ENCODE measurements around the gene HTR1B. TPM values are rescaled to one million over a fixed set of nuclear protein-coding genes. Genes with fewer than 3 reads are reported as not detected.

Gene HTR1B
- total and polyA plus RNA-seq, 2 donors from 2014 or later: 0.26 to 1.9 TPM

GRCh38 chr6:77433888-77434287, 29.4 kb downstream of the HTR1B start:
- no peak overlapping the region for H3K4me3 ChIP-seq (ENCODE audit: low read length in 3 of 3)
- intact Hi-C loops (cut with DNase I): no loop called here
- TF ChIP-seq CTCF (IDR thresholded peaks at IDR 0.05; ENCODE audit: borderline replicate concordance, extremely low read depth, insufficient read depth): no peak
- no peaks in the 10 kb centered on the region for H3K27me3 ChIP-seq (ENCODE audit: control insufficient read depth, insufficient read depth, low read length)
- no peaks in the 10 kb centered on the region for H3K36me3 ChIP-seq (ENCODE audit: control insufficient read depth in 2 of 3, insufficient read depth in 3 of 3, low read length in 3 of 3)
- H3K9me3 ChIP-seq (ENCODE audit: control insufficient read depth in 2 of 3, insufficient read depth in 1 of 3, low read length in 3 of 3): no peaks in the 10 kb centered on the region
- no peak for DNase-seq
- FAIRE-seq: no peak
- H3K27ac ChIP-seq (ENCODE audit: low read depth in 2 of 2, low read length in 2 of 2): no peak overlapping the region
- no peaks in the 10 kb centered on the region for H3K4me1 ChIP-seq (ENCODE audit: control insufficient read depth in 2 of 3, insufficient read depth in 2 of 3, low read depth in 1 of 3, low read length in 3 of 3)
- no peak overlapping the region for H3K9ac ChIP-seq (ENCODE audit: low read length in 3 of 3)

- TF ChIP-seq CTCF (IDR thresholded peaks at IDR 0.05; ENCODE audit: borderline replicate concordance, extremely low read depth, insufficient read depth): no peak
- Histone ChIP-seq H3K36me3 (ENCODE audit: control insufficient read depth in 2 of 3, insufficient read depth in 3 of 3, low read length in 3 of 3) (no peaks in the 10 kb centered on the region), H3K9me3 (ENCODE audit: control insufficient read depth in 2 of 3, insufficient read depth in 1 of 3, low read length in 3 of 3) (no peaks in the 10 kb centered on the region), H3K9ac (ENCODE audit: low read length in 3 of 3) (no peak overlapping the region), H3K27me3 (ENCODE audit: control insufficient read depth, insufficient read depth, low read length) (no peaks in the 10 kb centered on the region), H3K27ac (ENCODE audit: low read depth in 2 of 2, low read length in 2 of 2) (no peak overlapping the region), H3K4me1 (ENCODE audit: control insufficient read depth in 2 of 3, insufficient read depth in 2 of 3, low read depth in 1 of 3, low read length in 3 of 3) (no peaks in the 10 kb centered on the region), H3K4me3 (ENCODE audit: low read length in 3 of 3) (no peak overlapping the region)
- intact Hi-C loops (cut with DNase I): no loop called here
- DNase-seq (no peak), FAIRE-seq (no peak)
These were observed 32.8 kb downstream of the HTR1B start for GRCh38 chr6:77430504-77430903.

- intact Hi-C loops (cut with DNase I): no loop called here
- no peaks in the 10 kb centered on the region for H3K9me3 ChIP-seq (ENCODE audit: control insufficient read depth in 2 of 3, insufficient read depth in 1 of 3, low read length in 3 of 3)
- no peak overlapping the region for H3K4me3 ChIP-seq (ENCODE audit: low read length in 3 of 3)
- FAIRE-seq (no peak), DNase-seq (no peak)
- H3K9ac ChIP-seq (ENCODE audit: low read length in 3 of 3): no peak overlapping the region
- H3K27ac ChIP-seq (ENCODE audit: low read depth in 2 of 2, low read length in 2 of 2): no peak overlapping the region
- no peak for TF ChIP-seq CTCF (IDR thresholded peaks at IDR 0.05; ENCODE audit: borderline replicate concordance, extremely low read depth, insufficient read depth)
- no peaks in the 10 kb centered on the region for H3K27me3 ChIP-seq (ENCODE audit: control insufficient read depth, insufficient read depth, low read length)
- no peaks in the 10 kb centered on the region for H3K4me1 ChIP-seq (ENCODE audit: control insufficient read depth in 2 of 3, insufficient read depth in 2 of 3, low read depth in 1 of 3, low read length in 3 of 3)
- no peaks in the 10 kb centered on the region for H3K36me3 ChIP-seq (ENCODE audit: control insufficient read depth in 2 of 3, insufficient read depth in 3 of 3, low read length in 3 of 3)
These were observed 37.6 kb downstream of the HTR1B start for GRCh38 chr6:77425671-77426070.

GRCh38 chr6:77425216-77425615, 38.1 kb downstream of the HTR1B start:
- FAIRE-seq (no peak), DNase-seq (no peak)
- H3K9me3 ChIP-seq (ENCODE audit: control insufficient read depth in 2 of 3, insufficient read depth in 1 of 3, low read length in 3 of 3): no peaks in the 10 kb centered on the region
- no peak overlapping the region for H3K27ac ChIP-seq (ENCODE audit: low read depth in 2 of 2, low read length in 2 of 2)
- no peaks in the 10 kb centered on the region for H3K4me1 ChIP-seq (ENCODE audit: control insufficient read depth in 2 of 3, insufficient read depth in 2 of 3, low read depth in 1 of 3, low read length in 3 of 3)
- H3K4me3 ChIP-seq (ENCODE audit: low read length in 3 of 3): no peak overlapping the region
- no peak overlapping the region for H3K9ac ChIP-seq (ENCODE audit: low read length in 3 of 3)
- H3K36me3 ChIP-seq (ENCODE audit: control insufficient read depth in 2 of 3, insufficient read depth in 3 of 3, low read length in 3 of 3): no peaks in the 10 kb centered on the region
- intact Hi-C loops (cut with DNase I): no loop called here
- H3K27me3 ChIP-seq (ENCODE audit: control insufficient read depth, insufficient read depth, low read length): no peaks in the 10 kb centered on the region
- no peak for TF ChIP-seq CTCF (IDR thresholded peaks at IDR 0.05; ENCODE audit: borderline replicate concordance, extremely low read depth, insufficient read depth)

All from kidney (tissue), 14 donors.